ENCODE measurements around the gene MYOZ3.
A peak's percentile ranks its signal among the peaks of the same experiment; 100 is the strongest.

Gene MYOZ3

GRCh38 chr5:150675069-150675468 is 14.0 kb downstream of the MYOZ3 start:
- TF ChIP-seq, protein P1, sequence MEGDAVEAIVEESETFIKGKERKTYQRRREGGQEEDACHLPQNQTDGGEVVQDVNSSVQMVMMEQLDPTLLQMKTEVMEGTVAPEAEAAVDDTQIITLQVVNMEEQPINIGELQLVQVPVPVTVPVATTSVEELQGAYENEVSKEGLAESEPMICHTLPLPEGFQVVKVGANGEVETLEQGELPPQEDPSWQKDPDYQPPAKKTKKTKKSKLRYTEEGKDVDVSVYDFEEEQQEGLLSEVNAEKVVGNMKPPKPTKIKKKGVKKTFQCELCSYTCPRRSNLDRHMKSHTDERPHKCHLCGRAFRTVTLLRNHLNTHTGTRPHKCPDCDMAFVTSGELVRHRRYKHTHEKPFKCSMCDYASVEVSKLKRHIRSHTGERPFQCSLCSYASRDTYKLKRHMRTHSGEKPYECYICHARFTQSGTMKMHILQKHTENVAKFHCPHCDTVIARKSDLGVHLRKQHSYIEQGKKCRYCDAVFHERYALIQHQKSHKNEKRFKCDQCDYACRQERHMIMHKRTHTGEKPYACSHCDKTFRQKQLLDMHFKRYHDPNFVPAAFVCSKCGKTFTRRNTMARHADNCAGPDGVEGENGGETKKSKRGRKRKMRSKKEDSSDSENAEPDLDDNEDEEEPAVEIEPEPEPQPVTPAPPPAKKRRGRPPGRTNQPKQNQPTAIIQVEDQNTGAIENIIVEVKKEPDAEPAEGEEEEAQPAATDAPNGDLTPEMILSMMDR (IDR thresholded peaks at IDR 0.05; ENCODE audit: control insufficient read depth, insufficient read depth, low read depth, low read length, missing control alignments): no peak
- DNase-seq (ENCODE audit: low read depth): no peak
- H3K4me3 ChIP-seq (ENCODE audit: control insufficient read depth, low read depth, low read length): no peak overlapping the region

- H3K4me3 ChIP-seq (ENCODE audit: control insufficient read depth, low read depth, low read length): no peak overlapping the region
- TF ChIP-seq, protein P1 (IDR thresholded peaks at IDR 0.05; ENCODE audit: control insufficient read depth, insufficient read depth, low read depth, low read length, missing control alignments): no peak
- DNase-seq (ENCODE audit: low read depth): no peak
Measured at GRCh38 chr5:150676578-150676977, 15.5 kb downstream of the MYOZ3 start.

- H3K4me3 ChIP-seq (ENCODE audit: control insufficient read depth, low read depth, low read length): no peak overlapping the region
- no peak for DNase-seq (ENCODE audit: low read depth)
- TF ChIP-seq, protein P1 (IDR thresholded peaks at IDR 0.05; ENCODE audit: control insufficient read depth, insufficient read depth, low read depth, low read length, missing control alignments): no peak
Measured at GRCh38 chr5:150689120-150689519, 28.1 kb downstream of the MYOZ3 start.

DNA sequence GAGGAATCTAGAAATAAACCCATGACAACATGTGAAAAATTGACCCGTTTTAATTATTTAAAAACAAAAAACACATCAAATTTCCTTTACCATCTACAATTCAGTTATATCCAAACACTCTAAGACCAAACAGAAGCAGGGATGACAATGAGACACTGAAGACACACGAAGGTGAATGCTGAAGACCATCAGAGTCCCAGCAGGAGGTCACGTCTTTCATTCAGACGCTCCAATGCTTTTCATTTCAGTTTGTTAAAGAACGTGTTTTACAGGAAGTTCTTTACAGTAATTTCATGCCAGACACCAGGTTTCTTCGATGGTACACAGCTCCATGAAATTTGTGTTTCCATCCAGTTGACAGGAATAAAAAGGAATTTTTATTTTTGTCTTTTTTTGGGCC is 29.7 kb downstream of the MYOZ3 start:
- DNase-seq (ENCODE audit: low read depth): no peak
- TF ChIP-seq, protein P1 (IDR thresholded peaks at IDR 0.05; ENCODE audit: control insufficient read depth, insufficient read depth, low read depth, low read length, missing control alignments): no peak
- H3K4me3 ChIP-seq (ENCODE audit: control insufficient read depth, low read depth, low read length): no peak overlapping the region

GRCh38 chr5:150692276-150692675 is 31.2 kb downstream of the MYOZ3 start:
- TF ChIP-seq, protein P1 (IDR thresholded peaks at IDR 0.05; ENCODE audit: control insufficient read depth, insufficient read depth, low read depth, low read length, missing control alignments): no peak
- DNase-seq (ENCODE audit: low read depth): no peak
- H3K4me3 ChIP-seq (ENCODE audit: control insufficient read depth, low read depth, low read length): no peak overlapping the region

DNA sequence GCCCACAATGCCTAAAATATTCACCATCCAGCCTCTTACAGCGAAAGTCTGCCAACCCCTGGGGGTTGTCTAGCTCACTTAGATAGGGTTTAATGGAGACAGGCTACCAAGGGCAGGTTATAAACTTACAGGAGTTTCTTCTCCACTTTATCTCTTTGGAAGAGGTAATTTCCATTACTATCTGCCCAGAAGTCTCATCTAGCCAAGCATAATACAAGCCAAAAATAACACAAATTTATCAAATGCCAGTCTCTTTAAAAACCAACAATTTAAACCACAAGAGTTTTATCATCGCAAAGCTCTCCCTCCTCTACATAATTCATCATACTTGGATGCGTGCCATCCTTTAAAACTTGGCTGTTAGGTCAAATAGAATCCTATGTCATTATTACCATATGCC is 33.6 kb downstream of the MYOZ3 start:
- no peak for DNase-seq (ENCODE audit: low read depth)
- no peak overlapping the region for H3K4me3 ChIP-seq (ENCODE audit: control insufficient read depth, low read depth, low read length)
- TF ChIP-seq, protein P1 (IDR thresholded peaks at IDR 0.05; ENCODE audit: control insufficient read depth, insufficient read depth, low read depth, low read length, missing control alignments): no peak

DNA sequence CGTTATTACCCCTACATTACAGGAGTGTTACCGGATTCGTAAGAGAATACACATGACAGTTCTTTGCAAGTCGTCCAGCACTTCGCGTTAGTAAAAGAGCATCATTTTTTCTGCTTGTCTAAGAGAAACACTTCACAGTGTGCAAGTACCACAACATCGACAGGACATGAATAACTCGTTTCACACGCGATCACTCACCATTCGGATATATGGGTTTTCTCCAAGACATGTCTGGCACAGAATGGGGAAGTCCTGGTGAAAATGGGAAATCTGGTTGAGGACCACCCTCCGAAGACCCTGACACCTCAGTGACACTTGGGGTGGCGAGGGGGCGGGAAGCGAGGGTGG is 39.2 kb downstream of the MYOZ3 start:
- no peak for DNase-seq (ENCODE audit: low read depth)
- peak overlapping the region; percentile 96 for H3K4me3 ChIP-seq (ENCODE audit: control insufficient read depth, low read depth, low read length)
- TF ChIP-seq, protein P1 (IDR thresholded peaks at IDR 0.05; ENCODE audit: control insufficient read depth, insufficient read depth, low read depth, low read length, missing control alignments): no peak
